NCI-H774 (cell line): ENCODE results near the gene DMC1.

ENCODE experiments used
- DNase-seq: peaks from one replicate; lab custom pipeline; 2025; lab: John Stamatoyannopoulos, UW

DMC1 gene

GRCh38 chr22:38566726-38567504, 3.1 kb downstream of the DMC1 start:
- no peak for DNase-seq

DNA sequence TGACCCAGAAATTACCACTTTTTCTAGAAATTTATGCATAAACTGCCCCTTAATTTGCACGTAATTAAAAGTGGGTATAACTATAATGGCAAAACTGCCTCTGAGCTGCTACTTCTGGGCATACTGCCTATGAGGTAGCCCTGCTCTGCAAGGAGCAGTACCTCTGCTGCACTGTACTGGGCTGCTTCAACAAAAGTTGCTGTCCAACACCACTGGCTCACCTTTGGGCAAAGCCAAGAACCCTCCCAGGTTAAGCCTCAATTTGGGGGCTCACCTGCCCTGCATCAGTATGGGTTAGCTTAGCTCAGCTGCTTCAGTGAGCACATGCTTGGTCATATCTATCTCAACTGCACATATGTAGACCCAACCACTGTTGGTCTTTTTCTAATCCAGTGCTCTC, 4.5 kb downstream of the DMC1 start:
- no peak for DNase-seq

GRCh38 chr22:38564669-38565068, 5.3 kb downstream of the DMC1 start:
- DNase-seq: no peak

- DNase-seq: no peak
These were observed 15.7 kb downstream of the DMC1 start for GRCh38 chr22:38554281-38554680.

DNA sequence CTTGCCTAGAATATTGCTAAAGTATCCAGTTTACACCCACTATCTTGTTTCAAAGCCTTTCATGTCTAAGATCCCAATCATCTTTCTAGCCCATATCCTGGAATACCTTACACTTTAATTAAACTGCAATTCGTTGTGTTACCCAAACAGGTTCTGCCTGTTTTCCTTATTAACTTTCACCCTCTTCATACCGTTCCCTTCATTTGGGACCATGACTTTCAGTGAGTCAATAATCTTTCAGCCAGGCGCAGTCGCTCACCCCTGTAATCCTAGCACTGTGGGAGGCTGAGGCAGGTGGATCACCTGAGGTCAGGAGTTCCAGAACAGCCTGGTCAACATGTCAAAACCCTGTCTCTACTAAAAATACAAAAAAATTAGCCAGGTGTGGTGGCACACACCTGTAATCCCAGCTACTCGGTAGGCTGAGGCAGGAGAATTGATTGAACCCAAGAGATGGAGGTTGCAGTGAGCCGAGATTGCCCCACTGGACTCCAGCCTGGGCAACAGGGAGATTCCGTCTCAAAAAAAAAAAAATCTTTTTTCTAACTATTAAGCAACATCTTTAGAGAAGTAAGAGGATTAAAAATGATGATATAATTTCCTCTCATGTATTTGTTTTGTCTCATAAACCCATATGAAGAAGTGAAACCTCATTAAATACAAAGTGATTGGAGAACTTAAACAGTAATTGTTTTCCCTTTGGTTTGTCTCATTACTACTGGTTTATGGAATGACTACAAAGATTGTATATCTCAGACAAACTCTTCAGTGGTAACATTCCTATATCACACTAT, 20.7 kb downstream of the DMC1 start:
- no peak for DNase-seq

GRCh38 chr22:38540701-38541100, 29.3 kb downstream of the DMC1 start:
- DNase-seq: no peak

DNA sequence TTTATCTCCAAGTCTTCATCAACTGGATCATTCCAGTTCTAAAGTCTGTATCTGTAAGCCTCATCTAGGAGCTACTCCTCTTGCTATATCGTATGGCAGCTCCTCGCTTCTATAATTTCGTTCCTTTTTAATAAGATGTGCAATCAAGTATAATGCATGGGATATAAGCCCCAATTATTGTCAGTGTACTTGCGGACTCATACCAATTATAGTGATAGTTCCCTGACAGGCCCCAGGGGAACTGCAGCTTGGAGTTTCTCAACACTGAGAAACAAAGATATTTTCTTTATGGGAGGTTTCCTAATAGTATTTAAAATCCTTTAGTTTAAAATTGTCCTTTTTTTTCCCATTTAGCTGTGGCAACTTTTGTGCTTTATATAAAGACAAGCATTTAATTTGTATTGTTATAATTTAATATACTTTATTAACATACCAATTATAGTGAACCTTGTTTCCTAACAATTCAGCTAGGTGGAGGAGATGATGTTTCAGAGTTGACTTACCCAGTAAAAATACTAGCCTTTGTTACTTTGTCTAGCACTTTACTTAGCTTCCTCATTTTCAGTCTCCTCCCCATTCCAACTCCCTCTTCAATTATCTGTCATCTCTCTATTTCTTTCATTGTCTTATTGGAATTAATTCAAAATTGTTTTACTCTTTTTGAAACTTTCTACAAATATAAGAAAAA, 38.6 kb downstream of the DMC1 start:
- no peak for DNase-seq

DNA sequence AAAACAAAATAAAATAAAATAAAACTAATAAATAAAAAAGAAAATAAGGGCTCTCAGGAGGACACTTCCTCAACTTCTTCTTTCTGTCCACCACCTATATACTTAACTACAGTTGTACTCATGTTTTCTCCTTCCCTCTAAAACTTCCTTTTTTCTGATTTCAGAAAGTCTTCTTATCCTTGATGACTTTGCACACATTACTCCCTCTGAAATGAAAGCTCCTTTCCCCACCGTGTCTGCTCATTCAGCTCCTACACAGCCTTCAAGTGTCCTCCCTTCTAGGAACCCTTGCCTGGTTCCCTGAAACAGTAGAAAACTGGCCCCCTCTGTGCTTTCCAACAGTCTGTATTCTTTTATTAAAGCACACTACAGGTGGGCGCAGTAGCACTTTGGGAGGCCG, 45.6 kb downstream of the DMC1 start:
- DNase-seq: no peak

DNA sequence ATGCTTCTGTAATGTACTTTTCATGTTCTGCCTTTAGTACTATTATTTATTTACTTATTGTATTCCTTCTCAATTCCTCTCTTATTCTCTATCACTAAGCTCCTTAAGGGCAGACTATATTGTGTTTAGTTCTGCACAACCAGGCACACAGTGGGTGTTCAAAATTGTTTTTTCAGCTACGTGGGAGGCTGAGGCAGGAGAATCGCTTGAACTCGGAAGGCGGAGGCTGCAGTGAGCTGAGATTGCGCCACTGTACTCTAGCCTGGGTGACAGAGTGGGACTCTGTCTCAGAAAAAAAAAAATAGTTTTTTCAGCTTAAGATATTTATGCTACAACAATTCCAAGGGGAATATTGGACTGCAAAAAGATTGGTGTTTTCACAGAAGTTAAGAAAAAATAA, 46.5 kb downstream of the DMC1 start:
- DNase-seq: no peak

- no peak for DNase-seq
These were observed 47.0 kb downstream of the DMC1 start for GRCh38 chr22:38523029-38523428.

DNA sequence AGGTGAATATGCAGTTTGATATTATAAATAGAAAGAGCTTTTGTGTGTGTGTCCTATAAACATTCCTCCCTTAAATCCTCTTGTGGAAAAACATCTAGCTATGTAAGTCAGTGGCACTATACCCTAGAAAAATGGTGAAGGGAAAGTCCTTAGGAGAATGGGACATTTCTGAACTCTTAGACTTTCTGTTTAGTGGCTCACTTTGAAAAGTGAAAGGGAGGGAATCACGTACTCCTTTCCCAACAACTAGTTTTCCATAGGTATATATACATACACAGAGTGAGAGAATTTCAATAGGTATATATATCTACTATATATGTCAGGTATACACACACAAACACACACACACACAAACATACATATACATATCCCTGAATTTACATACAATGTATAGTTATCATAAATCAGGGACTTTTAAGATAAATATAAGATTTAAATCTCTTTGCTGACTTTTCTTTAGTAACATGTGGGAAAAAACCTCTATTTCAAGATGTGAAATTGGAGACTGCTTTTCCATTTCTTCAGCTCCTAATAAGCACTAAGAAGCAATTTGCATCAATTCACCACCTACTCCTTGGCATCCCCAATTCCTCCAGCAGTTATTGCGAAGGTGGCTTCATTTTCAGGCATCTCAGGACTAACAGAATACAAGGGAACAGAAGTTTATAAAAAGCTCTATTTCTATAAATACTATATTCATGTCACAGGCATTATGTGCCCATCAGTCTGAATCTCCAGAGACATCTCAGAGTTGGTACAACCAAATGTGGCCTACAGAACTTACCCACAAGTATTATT, 50.3 kb downstream of the DMC1 start:
- no peak for DNase-seq

DNA sequence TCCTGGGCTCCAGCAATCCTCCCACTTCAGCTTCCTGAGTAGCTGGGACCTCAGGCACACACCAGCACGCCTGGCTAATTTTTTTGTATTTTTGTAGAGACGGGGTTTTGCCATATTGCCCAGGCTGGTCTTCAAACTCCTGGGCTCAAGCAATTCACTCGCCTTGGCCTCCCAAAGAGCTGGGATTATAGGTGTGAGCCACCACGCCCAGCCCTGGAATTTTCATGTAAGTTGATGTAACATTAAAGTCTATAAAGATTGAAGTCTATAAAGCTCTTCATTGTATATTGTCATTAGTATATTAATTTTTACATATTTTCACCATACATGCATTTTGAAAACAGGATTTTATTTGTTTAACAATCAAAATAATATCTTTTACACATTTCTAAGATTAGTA, 51.4 kb downstream of the DMC1 start:
- DNase-seq: no peak

GRCh38 chr22:38513063-38513462, 56.9 kb downstream of the DMC1 start:
- DNase-seq: no peak

DNA sequence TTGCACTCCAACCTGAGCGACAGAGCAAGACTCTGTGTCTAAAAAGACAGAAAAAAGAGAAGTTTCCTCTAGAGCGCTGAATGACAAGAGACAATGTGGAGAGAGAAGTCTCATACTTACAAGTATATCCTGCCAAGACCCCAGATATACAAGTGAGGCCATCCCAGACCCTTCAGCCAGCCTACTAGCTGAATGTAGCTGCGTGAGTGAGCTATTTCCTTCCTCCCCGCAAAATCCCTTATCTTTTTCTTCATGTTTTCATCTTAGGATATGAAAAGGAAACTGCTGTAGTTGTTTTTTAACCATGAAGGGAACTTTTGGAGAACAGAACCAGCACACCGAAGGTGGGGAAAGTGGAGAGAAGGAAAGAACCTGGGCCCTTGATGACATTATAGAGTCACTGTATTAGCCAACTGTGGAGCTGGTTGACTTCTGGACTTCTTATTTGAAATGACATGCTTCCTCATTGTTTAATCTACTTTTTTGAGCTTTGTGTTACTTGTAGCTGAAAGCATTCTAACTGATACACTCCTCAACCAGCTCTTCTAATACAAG, 59.5 kb downstream of the DMC1 start:
- no peak for DNase-seq

- peak; percentile 78 for DNase-seq
These were observed 63.6 kb downstream of the DMC1 start, which contains the start of gene DDX17 for GRCh38 chr22:38506118-38506962. Gene DDX17 (minus strand): TSS chr22:38506311.

DNA sequence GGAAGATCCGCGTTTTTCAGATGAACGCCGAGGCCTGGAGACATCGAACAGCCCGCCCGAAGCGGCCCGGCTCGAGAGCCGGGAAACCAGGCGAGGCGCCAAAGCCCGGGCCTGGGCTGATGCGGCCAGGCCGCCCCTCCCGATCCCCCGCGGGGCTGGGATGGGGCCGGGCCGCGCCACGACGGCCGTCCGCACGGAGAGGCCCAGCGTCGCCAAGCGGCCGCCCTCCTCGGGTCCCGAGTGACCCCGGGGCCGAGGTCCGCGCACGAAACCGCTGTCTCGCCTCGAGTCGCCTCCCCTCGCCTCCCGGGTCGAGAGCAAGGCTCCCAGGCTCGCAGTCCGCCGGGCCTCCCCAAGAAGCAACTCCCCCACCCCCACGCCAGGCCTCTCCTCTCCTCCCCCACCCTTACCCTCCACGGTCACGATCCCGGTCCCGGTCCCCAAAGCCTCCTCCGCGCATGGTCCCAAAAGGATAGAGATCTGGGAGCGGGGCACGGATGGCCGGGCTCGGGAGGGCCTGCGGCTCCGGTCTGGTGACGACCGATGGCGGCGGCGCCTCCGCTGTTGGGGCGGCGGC, 64.4 kb downstream of the DMC1 start:
- peak; percentile 27 for DNase-seq

GRCh38 chr22:38504731-38505540, 65.0 kb downstream of the DMC1 start:
- DNase-seq: no peak

DNA sequence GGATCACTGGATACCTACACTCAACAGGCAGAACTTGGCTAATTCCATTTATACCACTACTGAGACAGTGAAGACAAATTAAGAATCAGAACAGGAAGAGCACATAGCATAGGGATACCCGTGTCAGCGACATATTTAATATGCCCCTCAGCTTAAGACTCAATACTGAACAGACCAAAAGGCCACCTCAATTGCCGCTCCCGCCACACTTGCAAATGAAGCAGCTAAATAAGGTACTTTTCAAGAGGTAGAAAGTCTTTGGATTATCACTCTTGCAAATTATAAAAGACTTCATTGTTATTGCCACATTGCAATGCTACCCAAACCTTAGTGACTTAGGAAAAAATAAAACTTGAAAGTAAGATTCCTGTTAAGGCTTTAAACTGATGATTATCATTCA, 67.0 kb downstream of the DMC1 start:
- no peak for DNase-seq
